NCI-H2029 (cell line): Measurements from ENCODE around the gene CFAP65.

Source experiments
- DNase-seq: peaks from one replicate; lab custom pipeline; 2025; lab: John Stamatoyannopoulos, UW

Gene CFAP65

GRCh38 chr2:219041252-219041651, at the start of gene CFAP65:
Gene CFAP65, minus strand, starts transcription at chr2:219041516. Its CDS starts 2,468 bp downstream, at chr2:219039048.
- no peak for DNase-seq

GRCh38 chr2:219090436-219091299, 49.4 kb upstream of the CFAP65 start:
- no peak for DNase-seq

GRCh38 chr2:219089330-219089729, 48.0 kb upstream of the CFAP65 start:
- no peak for DNase-seq

GRCh38 chr2:219087848-219088247, 46.5 kb upstream of the CFAP65 start:
- no peak for DNase-seq

- DNase-seq, result no peak
Measured at GRCh38 chr2:219087361-219087760, 46.0 kb upstream of the CFAP65 start.

- DNase-seq, result no peak
Measured at GRCh38 chr2:219086196-219086595, 44.9 kb upstream of the CFAP65 start.

GRCh38 chr2:219084791-219085190, 43.5 kb upstream of the CFAP65 start:
- DNase-seq, result no peak

GRCh38 chr2:219082332-219082958, 41.1 kb upstream of the CFAP65 start:
- no peak for DNase-seq

- no peak for DNase-seq
Measured at GRCh38 chr2:219081701-219082331, 40.5 kb upstream of the CFAP65 start.

GRCh38 chr2:219081096-219081495, 39.8 kb upstream of the CFAP65 start:
- no peak for DNase-seq

GRCh38 chr2:219079417-219079816, 38.1 kb upstream of the CFAP65 start:
- no peak for DNase-seq

GRCh38 chr2:219078951-219079350, 37.6 kb upstream of the CFAP65 start:
- DNase-seq, result no peak

GRCh38 chr2:219078126-219078525, 36.8 kb upstream of the CFAP65 start:
- no peak for DNase-seq

- no peak for DNase-seq
Measured at GRCh38 chr2:219076253-219076652, 34.9 kb upstream of the CFAP65 start.

GRCh38 chr2:219073413-219074129, 32.3 kb upstream of the CFAP65 start:
- DNase-seq, result peak; percentile 39

GRCh38 chr2:219072741-219073250, 31.5 kb upstream of the CFAP65 start:
- no peak for DNase-seq

GRCh38 chr2:219071131-219071816, 30.0 kb upstream of the CFAP65 start:
- no peak for DNase-seq

GRCh38 chr2:219065484-219065883, 24.2 kb upstream of the CFAP65 start:
- no peak for DNase-seq

- no peak for DNase-seq
Measured at GRCh38 chr2:219062081-219062480, 20.8 kb upstream of the CFAP65 start.

GRCh38 chr2:219060821-219061791, 19.8 kb upstream of the CFAP65 start, which contains the start of gene IHH:
Gene IHH, minus strand, starts transcription at chr2:219060921. Its CDS starts 454 bp downstream, at chr2:219060467.
- no peak for DNase-seq
